ENCODE data around the gene CAPN7.

DNA sequence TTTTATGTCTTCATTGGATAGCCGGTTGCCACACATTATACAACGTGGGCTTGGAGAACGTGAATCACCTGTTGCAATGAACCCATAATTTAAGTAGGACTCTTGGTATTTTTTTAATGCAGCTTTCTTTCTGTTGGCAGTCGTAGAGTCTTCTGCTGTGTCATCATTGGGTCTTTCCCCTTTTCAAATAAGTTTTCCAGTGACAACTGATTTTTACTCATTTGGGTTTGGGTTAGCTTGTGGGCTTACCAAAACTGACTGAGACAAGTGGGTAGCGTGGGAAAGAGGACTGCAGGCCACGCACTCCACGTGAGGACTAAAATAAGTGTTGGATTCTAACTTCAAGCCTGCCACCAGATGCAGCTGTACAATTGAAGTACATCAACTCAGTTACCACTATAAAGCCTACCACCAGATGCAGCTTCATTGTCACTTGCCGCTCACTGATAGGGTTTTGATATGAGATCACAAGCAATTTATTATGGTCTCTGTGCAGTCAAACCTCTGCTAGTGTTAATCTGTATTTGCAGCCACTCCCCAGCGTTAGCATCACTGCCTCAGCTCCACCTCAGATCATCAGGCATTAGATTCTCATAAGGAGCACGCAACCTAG, 6.4 kb upstream of the CAPN7 start:
- TF ChIP-seq GATA2 (IDR thresholded peaks at IDR 0.05; ENCODE audit: low read depth, low read length) (no peak), GATA3 (IDR thresholded peaks at IDR 0.05; ENCODE audit: low read depth, low read length) (no peak)

Measured in SH-SY5Y (cell line).